ENCODE measurements around the gene MPZL2.

MPZL2 gene

GRCh38 chr11:118243161-118243560 is 20.9 kb downstream of the MPZL2 start:
- no peak for DNase-seq (ENCODE audit: low read depth in 2 of 2)

DNA sequence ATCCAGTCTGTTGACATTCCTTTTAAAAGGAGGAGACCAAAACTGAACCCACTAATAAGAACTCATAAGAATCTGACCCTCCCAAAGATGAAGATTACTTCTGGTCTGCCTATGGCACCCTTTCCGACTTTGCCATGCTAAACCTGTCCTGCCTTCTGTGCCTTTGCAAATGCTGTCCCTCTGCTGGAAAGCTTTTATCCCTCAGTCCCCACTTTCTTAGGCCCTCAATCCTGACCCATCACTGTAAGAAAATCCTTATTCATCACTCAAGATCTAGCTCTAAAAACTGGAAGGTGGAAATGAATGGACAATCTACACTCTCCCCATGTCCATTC is 22.4 kb downstream of the MPZL2 start:
- DNase-seq (ENCODE audit: low read depth in 2 of 2): no peak

GRCh38 chr11:118240999-118241763 is 22.9 kb downstream of the MPZL2 start:
- DNase-seq (ENCODE audit: low read depth in 2 of 2): peak in 1 of 2 experiments; percentile 45

- no peak for DNase-seq (ENCODE audit: low read depth in 2 of 2)
These were observed 24.4 kb downstream of the MPZL2 start for GRCh38 chr11:118239509-118240205.

DNA sequence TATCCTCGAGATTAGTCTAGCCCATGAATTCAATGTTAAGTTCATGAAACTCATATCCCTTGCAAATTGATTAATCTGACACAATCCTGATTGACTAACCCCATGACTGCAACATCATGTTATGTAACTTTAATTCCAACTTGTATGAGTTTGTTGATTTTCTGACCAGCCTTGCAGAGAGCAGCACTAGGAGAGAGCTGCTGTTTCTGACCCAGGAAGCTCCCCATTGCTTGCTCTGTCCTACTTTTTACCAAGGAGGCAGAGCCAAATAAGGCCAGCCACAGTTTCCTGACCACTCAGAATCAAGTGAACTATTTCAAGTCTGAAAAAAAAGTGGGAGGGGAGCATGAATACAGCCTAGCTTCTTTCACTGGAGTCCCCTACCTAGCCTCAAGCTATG is 25.2 kb downstream of the MPZL2 start:
- no peak for DNase-seq (ENCODE audit: low read depth in 2 of 2)

- no peak for DNase-seq (ENCODE audit: low read depth in 2 of 2)
These were observed 25.7 kb downstream of the MPZL2 start for GRCh38 chr11:118238421-118238820.

DNA sequence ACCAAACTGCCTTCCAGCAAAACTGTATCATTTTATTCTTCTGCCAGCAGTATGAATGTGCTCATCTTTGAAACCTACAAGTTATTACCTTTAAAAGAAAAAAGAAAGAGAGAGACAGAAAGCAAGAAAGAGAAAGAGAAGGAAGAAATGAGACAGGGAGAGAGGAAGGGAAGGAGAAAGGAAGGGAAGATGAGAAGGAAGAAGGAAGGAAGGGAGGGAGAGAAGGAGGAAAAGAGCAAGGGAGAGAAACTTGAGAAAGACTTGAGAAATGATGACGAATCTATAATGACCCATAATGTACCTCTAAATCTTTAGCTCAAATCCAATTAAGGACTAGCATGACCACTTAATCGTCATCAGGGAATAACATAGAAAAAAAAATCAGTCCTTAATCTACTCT is 27.9 kb downstream of the MPZL2 start:
- no peak for DNase-seq (ENCODE audit: low read depth in 2 of 2)

DNA sequence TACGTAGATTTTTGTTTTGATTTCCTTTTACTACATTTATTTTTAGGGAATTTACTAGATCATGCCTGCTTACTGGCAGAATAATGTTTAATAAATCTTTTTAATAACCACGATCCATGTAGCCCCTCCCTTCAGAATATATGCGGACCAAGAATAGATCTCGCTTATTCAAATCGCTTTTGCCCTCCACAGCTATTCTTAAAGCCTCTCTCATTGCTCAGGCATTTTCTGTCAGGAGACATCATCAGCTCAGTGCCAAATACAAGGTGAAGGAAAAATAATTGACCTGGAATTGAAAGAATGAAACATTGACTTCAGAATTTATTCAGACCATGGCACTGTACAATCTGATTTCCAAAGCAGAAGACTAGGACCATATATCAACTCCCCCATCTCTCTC is 29.3 kb downstream of the MPZL2 start:
- no peak for DNase-seq (ENCODE audit: low read depth in 2 of 2)

DNA sequence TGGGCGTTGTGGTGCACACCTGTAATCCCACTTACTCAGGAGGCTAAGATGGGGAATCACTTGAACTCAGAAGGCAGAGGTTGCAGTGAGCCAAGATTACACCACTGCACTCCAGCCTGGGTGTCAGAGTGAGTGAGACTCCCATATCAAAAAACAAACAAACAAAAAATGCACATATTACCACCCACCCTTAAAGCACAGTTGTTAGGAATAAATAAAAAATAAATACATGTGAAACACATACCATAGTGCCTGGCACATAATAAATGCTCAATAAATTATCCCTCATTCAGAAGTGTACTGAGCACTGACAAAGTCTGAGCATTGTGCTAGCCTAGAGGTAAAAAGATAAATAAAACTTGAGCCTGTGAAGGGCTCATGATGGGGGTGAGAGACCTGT is 30.2 kb downstream of the MPZL2 start:
- no peak for DNase-seq (ENCODE audit: low read depth in 2 of 2)

DNA sequence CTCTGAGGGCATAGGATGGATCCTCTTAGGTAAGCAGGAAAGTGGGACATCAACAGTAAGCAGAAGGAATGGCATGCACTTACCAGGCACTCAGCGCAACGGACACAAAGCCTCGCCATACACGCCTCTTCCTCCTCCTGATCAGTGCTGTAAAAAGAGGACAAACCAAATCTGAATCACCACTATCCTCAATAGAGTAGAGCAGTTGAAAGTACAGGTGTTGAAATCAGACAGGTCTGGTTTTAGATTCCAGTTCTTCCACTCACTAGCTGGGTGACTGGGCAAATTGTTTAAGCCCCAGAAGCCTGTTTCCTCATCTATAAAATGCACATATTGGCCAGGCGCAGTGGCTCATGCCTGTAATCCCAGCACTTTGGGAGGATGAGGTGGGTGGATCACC is 30.7 kb downstream of the MPZL2 start:
- no peak for DNase-seq (ENCODE audit: low read depth in 2 of 2)

GRCh38 chr11:118232659-118233058 is 31.4 kb downstream of the MPZL2 start:
- DNase-seq (ENCODE audit: low read depth in 2 of 2): no peak

GRCh38 chr11:118231461-118231860 is 32.6 kb downstream of the MPZL2 start:
- DNase-seq (ENCODE audit: low read depth in 2 of 2): no peak

- DNase-seq (ENCODE audit: low read depth in 2 of 2): no peak
These were observed 34.0 kb downstream of the MPZL2 start for GRCh38 chr11:118230088-118230487.

DNA sequence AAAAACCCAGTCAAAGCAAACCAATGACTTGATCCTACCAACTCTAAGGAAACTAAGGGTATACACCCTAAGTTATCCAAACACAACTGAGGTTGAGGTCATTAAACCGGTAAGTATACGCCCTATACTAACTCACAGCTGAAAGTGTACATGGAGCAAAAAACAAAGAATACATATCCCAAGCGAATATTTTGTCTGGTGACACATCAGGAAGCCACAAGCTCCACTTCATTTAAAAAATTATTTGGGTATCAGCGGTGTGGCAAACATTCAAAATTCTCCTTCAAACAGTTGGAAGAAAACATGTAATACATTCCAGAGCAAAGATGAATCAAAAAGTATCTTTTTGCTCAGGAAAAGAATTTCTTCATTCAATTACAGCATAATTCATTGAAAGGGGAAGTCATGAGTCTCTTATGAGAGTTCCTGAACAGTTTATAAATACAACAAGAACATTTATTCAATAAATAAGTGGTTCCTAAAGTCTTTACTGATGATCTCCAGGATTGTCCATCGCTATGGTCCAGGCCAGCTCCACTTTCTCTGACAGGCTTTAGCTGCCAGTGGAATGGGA is 34.7 kb downstream of the MPZL2 start:
- no peak for DNase-seq (ENCODE audit: low read depth in 2 of 2)

GRCh38 chr11:118227865-118228785 is 36.0 kb downstream of the MPZL2 start:
- DNase-seq (ENCODE audit: low read depth in 2 of 2): no peak

DNA sequence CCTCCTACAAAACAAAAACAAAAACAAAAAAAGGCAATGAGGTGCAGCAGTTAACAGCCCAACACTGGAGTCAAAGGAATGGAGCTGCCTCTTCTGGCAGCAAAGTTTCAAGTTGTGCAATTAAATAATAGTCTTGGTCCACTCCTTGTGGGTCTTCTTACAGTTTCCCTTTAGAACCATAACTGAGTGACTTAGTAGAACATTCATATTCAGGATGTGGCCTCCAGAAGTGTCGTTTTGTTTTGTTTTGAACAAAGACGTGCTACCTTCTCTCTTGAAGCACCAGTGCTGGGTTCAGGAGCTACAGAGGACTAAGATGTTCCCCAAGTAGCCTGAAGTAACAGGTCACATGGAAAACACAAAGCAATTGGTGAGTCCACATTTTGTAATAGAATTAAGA is 37.3 kb downstream of the MPZL2 start:
- no peak for DNase-seq (ENCODE audit: low read depth in 2 of 2)

DNA sequence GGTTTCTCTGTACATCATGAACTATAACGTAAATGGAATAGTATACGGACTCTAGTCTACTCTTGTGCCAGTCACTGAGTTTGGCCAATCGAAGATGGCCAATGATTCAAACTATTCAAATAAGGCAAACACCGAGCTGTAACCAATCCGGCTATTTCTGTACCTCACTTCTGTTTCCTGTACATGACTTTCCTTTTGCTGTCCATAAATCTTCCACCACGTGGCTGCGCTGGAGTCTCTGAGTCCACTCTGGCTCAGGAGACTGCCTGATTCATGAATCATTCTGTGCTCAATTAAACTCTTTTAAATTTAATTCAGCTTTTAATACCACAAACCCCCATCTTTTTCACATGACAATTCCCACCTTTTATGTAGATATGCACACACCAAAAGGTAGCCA is 37.8 kb downstream of the MPZL2 start:
- DNase-seq (ENCODE audit: low read depth in 2 of 2): no peak

GRCh38 chr11:118224511-118225188 is 39.4 kb downstream of the MPZL2 start, which contains the start of gene JAML:
Gene JAML (minus strand): TSS chr11:118225011. CDS start chr11:118214866, 10,145 bp downstream.
- no peak for DNase-seq (ENCODE audit: low read depth in 2 of 2)

GRCh38 chr11:118223992-118224391 is 40.1 kb downstream of the MPZL2 start:
- no peak for DNase-seq (ENCODE audit: low read depth in 2 of 2)

DNA sequence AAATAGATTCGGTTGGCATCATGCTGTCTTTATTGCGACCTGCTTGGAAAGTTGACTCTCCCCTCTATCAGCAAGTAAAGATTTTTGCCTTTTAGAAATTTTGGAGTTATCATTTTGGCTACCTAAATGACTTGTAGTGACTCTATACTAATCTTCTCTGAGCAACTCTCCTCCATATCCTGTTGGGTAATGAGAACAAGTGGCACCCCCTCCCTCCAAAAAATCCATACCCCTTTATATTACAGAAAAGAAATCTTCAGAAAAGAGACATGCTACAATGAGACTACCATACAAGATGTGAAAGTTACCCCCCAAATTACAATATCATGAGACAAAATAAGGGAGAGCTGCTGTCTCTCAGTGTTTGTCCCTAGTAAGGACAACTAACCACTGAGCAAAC is 40.5 kb downstream of the MPZL2 start:
- no peak for DNase-seq (ENCODE audit: low read depth in 2 of 2)

DNA sequence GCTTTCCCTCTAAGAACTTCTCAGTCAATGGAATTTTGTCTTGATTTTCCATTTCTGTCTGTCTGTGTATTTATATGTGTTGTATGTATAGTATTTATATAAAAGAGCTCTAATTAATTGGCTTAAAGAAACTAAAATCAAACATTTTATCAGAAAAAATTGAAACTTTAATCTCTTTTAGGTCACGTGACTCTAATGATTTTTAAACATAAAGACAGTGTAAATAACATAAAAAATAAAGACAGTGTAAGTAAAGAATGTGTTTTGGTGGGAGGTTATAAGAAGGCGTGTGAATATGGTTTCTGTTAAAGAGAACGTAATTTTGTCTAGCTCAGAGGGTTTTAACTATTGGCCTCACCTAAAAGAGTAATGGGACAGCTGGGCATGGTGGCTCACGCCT is 41.7 kb downstream of the MPZL2 start:
- DNase-seq (ENCODE audit: low read depth in 2 of 2): no peak

Measured in stimulated activated CD4-positive, alpha-beta T cell treated with anti-CD3 and anti-CD28 coated beads, Interleukin-12 subunit alpha, Interleukin-12 subunit beta, amount 100 ng/mL, for 24 hours (primary cell).